ENCODE measurements around the gene RNF220.
A peak's percentile ranks its signal among the peaks of the same experiment; 100 is the strongest.

RNF220 gene

DNA sequence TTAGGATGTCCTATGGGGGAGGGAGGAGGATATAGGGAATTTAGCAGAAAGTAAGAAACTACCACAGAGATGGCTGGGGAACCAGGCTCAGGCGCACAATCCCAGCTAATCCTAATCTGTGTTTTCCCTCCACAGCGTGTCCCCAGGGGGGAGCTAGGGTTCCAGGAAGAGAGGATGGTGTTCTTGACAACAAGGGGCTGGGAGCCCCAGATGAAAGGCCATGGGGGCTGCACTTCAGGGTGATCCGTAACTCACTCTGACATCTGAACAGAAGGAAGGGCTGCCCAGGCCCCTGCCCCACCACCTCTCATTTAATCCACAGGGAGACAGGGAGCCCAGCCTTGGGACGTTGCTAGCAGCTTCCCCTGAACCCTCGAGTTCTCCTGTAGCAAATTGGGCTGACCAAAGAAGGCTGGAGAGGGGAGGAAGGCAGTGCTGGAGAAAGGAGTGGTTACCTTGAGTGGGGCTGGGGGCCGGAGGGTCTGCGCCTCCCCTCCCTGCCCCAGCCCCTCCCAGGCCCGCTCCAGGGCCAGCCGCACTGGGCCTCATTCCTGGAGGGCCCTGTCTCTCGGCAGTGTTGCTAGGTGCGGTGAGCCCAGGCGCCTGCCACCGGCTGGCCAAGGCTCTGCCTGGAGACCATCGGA is 137.5 kb downstream of the RNF220 start:
- H3K36me3 ChIP-seq (ENCODE audit: control insufficient read depth, insufficient read depth, low read length) = no peaks in the 10 kb centered on the region
- WGBS (ENCODE audit: insufficient coverage, insufficient read length) = no CpG with 5 or more reads among the region's 14 CpGs
- no peaks in the 10 kb centered on the region for H3K9me3 ChIP-seq (ENCODE audit: control insufficient read depth, insufficient read depth, low read length)
- no peak overlapping the region for H3K4me3 ChIP-seq (ENCODE audit: low read length)
- peak overlapping the region; percentile 2 for H3K27ac ChIP-seq (ENCODE audit: low read length)
- DNase-seq (ENCODE audit: low read depth, low spot score) = no peak
- no peaks in the 10 kb centered on the region for H3K27me3 ChIP-seq (ENCODE audit: control insufficient read depth, insufficient read depth, low read length)
- peaks cover 14% of the 10 kb centered on the region for H3K4me1 ChIP-seq (ENCODE audit: control insufficient read depth, insufficient read depth, low read length)

DNA sequence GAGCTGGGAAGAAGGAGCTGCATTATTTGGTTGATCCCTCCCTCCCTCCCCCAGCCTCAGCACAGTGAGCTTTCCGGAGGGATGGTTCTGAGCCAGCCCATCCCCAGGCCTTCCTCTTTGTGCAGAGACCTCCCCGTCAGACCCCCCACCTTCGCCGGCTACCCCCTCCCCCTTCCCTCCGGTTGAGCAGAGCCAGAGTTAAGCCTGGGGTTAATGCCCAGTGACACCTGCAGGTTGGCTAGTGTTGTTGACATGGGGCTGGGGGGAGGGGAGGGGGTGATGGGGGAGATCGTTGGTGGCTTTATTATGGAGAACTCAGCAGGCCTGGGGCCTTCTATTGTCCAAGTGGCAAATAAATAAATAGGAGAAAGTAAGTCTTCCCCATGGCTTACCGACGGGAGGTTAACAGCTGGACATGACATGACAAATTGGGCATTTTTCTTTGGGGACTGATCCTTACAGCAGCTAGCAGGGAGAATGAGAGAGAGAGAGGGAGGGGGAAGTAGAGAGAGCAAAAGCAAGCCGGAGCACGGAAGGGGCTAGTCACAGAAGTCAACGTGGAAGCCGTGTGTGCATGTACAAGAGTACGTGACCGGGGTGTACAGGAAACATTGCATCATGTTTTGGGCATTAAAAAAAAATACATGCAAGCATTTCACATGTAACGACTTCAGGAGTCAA is 138.1 kb downstream of the RNF220 start:
- no CpG with 5 or more reads among the region's 15 CpGs for WGBS (ENCODE audit: insufficient coverage, insufficient read length)
- no peaks in the 10 kb centered on the region for H3K27me3 ChIP-seq (ENCODE audit: control insufficient read depth, insufficient read depth, low read length)
- H3K27ac ChIP-seq (ENCODE audit: low read length) = no peak overlapping the region
- no peak overlapping the region for H3K4me3 ChIP-seq (ENCODE audit: low read length)
- peaks cover 14% of the 10 kb centered on the region for H3K4me1 ChIP-seq (ENCODE audit: control insufficient read depth, insufficient read depth, low read length)
- DNase-seq (ENCODE audit: low read depth, low spot score) = peak; percentile 95
- H3K36me3 ChIP-seq (ENCODE audit: control insufficient read depth, insufficient read depth, low read length) = no peaks in the 10 kb centered on the region
- no peaks in the 10 kb centered on the region for H3K9me3 ChIP-seq (ENCODE audit: control insufficient read depth, insufficient read depth, low read length)

DNA sequence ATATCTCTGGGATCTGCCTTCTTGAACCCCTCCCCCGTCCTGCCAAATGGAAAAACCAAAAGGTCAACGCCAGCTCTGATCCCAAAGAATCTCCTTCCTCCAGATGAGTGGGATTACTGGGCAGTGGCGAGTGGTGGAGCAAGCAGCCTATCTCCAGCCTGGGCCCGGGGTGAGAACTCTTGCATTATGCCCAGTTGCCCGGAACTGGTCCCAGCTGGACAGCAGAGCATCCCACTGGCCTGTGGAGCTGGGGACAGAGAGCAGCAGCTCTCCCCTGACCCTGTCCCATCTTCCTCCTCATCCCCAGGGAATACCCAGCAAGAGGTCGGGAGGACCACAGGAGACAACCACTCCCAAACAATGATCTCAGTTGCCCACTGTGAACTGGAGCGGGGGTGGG is 138.7 kb downstream of the RNF220 start:
- Histone ChIP-seq H3K9me3 (ENCODE audit: control insufficient read depth, insufficient read depth, low read length) (no peaks in the 10 kb centered on the region), H3K4me3 (ENCODE audit: low read length) (no peak overlapping the region), H3K27me3 (ENCODE audit: control insufficient read depth, insufficient read depth, low read length) (no peaks in the 10 kb centered on the region), H3K36me3 (ENCODE audit: control insufficient read depth, insufficient read depth, low read length) (no peaks in the 10 kb centered on the region), H3K4me1 (ENCODE audit: control insufficient read depth, insufficient read depth, low read length) (peaks cover 14% of the 10 kb centered on the region), H3K27ac (ENCODE audit: low read length) (no peak overlapping the region)
- WGBS (ENCODE audit: insufficient coverage, insufficient read length) = no CpG with 5 or more reads among the region's 7 CpGs
- no peak for DNase-seq (ENCODE audit: low read depth, low spot score)

DNA sequence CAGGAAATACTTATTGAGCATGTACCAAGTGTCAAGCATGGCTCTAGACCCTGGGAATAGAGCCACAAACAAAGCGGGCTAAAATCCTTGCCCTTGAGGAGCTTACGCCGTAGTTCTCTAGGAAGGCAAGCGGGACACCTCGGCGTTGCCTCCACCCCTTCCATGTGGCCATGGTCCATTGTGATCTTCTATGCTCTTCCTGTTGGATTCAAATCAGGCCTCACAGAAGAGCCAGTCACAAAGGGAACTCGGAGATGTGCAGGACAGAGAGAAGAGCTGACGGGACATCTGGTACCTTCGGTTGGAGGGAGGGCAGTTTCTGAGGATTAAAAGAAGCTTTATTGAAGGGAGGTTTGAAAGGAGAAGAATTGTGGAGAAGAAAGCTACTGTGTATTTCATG is 139.9 kb downstream of the RNF220 start:
- no peak overlapping the region for H3K4me3 ChIP-seq (ENCODE audit: low read length)
- no peaks in the 10 kb centered on the region for H3K36me3 ChIP-seq (ENCODE audit: control insufficient read depth, insufficient read depth, low read length)
- no CpG with 5 or more reads among the region's 9 CpGs for WGBS (ENCODE audit: insufficient coverage, insufficient read length)
- H3K9me3 ChIP-seq (ENCODE audit: control insufficient read depth, insufficient read depth, low read length) = no peaks in the 10 kb centered on the region
- peaks cover 14% of the 10 kb centered on the region for H3K4me1 ChIP-seq (ENCODE audit: control insufficient read depth, insufficient read depth, low read length)
- H3K27ac ChIP-seq (ENCODE audit: low read length) = no peak overlapping the region
- no peak for DNase-seq (ENCODE audit: low read depth, low spot score)
- H3K27me3 ChIP-seq (ENCODE audit: control insufficient read depth, insufficient read depth, low read length) = no peaks in the 10 kb centered on the region

DNA sequence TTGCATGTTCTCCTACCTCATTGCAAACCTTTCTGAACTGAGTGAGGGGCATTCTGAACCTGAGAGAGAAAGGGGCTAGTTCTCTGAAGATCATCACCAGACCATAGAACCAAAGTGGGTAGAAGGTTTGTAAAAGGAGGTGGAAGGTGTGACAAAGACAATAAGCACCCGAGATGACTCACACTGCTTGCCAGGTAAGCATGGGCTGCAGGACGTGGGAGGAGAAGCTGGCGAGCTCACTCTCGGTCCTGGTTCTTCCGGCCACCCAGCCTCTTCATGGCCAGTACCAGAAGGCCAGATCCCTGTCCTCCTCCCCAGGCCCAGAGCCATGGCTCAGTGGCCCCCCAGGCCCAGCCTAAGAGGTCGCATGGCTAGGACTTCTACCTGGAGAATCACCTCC is 140.9 kb downstream of the RNF220 start:
- no CpG with 5 or more reads among the region's 6 CpGs for WGBS (ENCODE audit: insufficient coverage, insufficient read length)
- H3K9me3 ChIP-seq (ENCODE audit: control insufficient read depth, insufficient read depth, low read length) = no peaks in the 10 kb centered on the region
- H3K4me1 ChIP-seq (ENCODE audit: control insufficient read depth, insufficient read depth, low read length) = peaks cover 13% of the 10 kb centered on the region
- no peak overlapping the region for H3K4me3 ChIP-seq (ENCODE audit: low read length)
- no peak for DNase-seq (ENCODE audit: low read depth, low spot score)
- no peaks in the 10 kb centered on the region for H3K36me3 ChIP-seq (ENCODE audit: control insufficient read depth, insufficient read depth, low read length)
- no peaks in the 10 kb centered on the region for H3K27me3 ChIP-seq (ENCODE audit: control insufficient read depth, insufficient read depth, low read length)
- H3K27ac ChIP-seq (ENCODE audit: low read length) = no peak overlapping the region

DNA sequence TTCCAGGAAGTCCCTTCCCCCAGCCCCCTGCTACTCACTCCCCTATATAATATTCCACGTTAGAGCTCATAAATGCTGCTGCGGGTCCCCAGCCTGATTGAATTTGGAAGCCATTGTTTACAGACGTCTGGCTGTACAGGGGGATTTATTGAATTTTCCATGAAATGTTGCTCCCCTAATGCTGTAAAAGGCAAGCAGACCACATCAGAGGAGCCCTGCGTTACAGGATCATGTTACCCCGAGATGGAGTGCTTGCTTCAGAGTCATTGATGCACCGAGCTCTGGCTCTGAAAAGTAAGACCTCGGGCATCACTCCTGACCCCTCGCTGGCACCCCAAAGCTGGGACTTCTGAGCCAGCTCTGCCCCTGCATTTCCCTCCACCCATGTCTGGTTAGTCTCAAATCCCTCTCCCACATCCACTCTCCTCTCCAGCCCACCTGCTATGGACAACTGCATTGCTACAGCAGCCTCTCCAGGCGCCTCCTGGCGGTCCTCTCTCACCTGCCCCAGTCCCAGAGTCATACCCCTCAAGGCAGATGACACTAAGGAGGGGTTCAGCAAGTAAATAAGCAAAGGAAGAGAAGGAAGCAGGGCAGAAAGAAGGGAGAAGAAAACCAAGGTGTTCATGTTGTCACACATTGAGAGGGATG is 141.5 kb downstream of the RNF220 start:
- Histone ChIP-seq H3K36me3 (ENCODE audit: control insufficient read depth, insufficient read depth, low read length) (no peaks in the 10 kb centered on the region), H3K27me3 (ENCODE audit: control insufficient read depth, insufficient read depth, low read length) (no peaks in the 10 kb centered on the region), H3K4me1 (ENCODE audit: control insufficient read depth, insufficient read depth, low read length) (peaks cover 13% of the 10 kb centered on the region), H3K9me3 (ENCODE audit: control insufficient read depth, insufficient read depth, low read length) (no peaks in the 10 kb centered on the region), H3K4me3 (ENCODE audit: low read length) (no peak overlapping the region), H3K27ac (ENCODE audit: low read length) (no peak overlapping the region)
- WGBS (ENCODE audit: insufficient coverage, insufficient read length) = no CpG with 5 or more reads among the region's 10 CpGs
- DNase-seq (ENCODE audit: low read depth, low spot score) = no peak

DNA sequence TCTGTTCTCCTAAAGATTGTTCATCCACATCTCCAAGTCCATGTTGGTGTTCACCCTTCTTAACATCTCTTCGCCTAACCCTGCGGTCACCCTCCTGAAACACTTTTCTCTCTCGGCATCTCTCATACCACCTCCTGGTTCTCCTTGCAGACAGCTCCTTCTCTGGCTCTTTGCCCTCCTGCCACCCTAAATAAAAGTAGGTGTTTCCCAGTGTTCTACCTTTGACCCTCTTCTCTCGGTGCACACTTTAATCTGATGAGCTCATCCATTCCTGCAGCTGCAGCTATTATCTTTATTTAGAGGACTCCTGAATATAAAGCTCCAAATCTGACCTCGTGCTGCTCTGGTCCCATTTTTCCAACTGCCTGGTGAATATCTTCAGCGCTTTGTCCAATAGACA is 142.3 kb downstream of the RNF220 start:
- no CpG with 5 or more reads among the region's 6 CpGs for WGBS (ENCODE audit: insufficient coverage, insufficient read length)
- no peaks in the 10 kb centered on the region for H3K27me3 ChIP-seq (ENCODE audit: control insufficient read depth, insufficient read depth, low read length)
- H3K27ac ChIP-seq (ENCODE audit: low read length) = no peak overlapping the region
- H3K4me3 ChIP-seq (ENCODE audit: low read length) = no peak overlapping the region
- peaks cover 9% of the 10 kb centered on the region for H3K4me1 ChIP-seq (ENCODE audit: control insufficient read depth, insufficient read depth, low read length)
- no peak for DNase-seq (ENCODE audit: low read depth, low spot score)
- H3K36me3 ChIP-seq (ENCODE audit: control insufficient read depth, insufficient read depth, low read length) = no peaks in the 10 kb centered on the region
- H3K9me3 ChIP-seq (ENCODE audit: control insufficient read depth, insufficient read depth, low read length) = no peaks in the 10 kb centered on the region

DNA sequence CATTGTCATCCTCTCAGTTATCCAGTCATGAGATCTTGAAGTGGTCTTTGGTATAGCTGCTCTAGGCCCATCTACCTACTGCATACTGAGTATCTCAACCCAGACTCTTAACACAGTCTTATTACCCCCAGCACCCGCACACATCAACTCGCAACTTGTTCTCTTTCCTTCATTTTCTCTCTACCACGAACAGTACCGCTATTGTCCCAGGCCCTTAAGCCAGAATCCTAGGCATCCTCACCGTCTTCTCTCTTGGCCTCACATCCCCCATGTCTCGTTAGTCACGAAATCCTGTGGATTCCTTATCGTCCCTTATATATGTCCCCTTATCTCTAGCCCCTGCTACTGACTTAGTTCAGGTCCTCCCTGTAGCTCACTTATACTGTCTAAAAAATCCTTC is 142.8 kb downstream of the RNF220 start:
- Histone ChIP-seq H3K4me3 (ENCODE audit: low read length) (no peak overlapping the region), H3K27ac (ENCODE audit: low read length) (no peak overlapping the region), H3K4me1 (ENCODE audit: control insufficient read depth, insufficient read depth, low read length) (peaks cover 9% of the 10 kb centered on the region), H3K27me3 (ENCODE audit: control insufficient read depth, insufficient read depth, low read length) (no peaks in the 10 kb centered on the region), H3K9me3 (ENCODE audit: control insufficient read depth, insufficient read depth, low read length) (no peaks in the 10 kb centered on the region), H3K36me3 (ENCODE audit: control insufficient read depth, insufficient read depth, low read length) (no peaks in the 10 kb centered on the region)
- DNase-seq (ENCODE audit: low read depth, low spot score) = no peak
- WGBS (ENCODE audit: insufficient coverage, insufficient read length) = 100% methylated on average over 1 of the region's 8 CpGs

DNA sequence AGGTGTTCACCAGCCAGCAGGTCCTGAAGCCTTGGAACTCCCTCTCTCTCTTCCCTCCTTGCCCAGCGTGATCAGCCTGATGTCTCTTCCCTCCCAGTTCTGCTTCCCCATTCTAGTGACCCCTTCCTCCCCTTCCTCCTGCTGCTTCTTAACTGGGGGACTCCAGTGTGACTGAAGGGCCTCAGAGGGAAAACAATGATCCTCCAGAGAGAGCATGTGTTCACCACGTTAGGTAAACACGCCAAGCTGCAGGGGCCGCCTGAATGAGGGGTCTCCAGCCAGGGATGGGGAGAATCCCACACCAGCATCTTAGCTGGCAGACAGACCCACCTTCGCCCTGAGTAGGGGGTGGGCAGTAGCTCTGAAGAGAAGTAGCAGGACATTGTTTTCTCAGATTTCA is 144.5 kb downstream of the RNF220 start:
- Histone ChIP-seq H3K9me3 (ENCODE audit: control insufficient read depth, insufficient read depth, low read length) (no peaks in the 10 kb centered on the region), H3K4me1 (ENCODE audit: control insufficient read depth, insufficient read depth, low read length) (peaks cover 6% of the 10 kb centered on the region), H3K36me3 (ENCODE audit: control insufficient read depth, insufficient read depth, low read length) (no peaks in the 10 kb centered on the region), H3K4me3 (ENCODE audit: low read length) (no peak overlapping the region), H3K27ac (ENCODE audit: low read length) (no peak overlapping the region), H3K27me3 (ENCODE audit: control insufficient read depth, insufficient read depth, low read length) (no peaks in the 10 kb centered on the region)
- no CpG with 5 or more reads among the region's 5 CpGs for WGBS (ENCODE audit: insufficient coverage, insufficient read length)
- no peak for DNase-seq (ENCODE audit: low read depth, low spot score)

DNA sequence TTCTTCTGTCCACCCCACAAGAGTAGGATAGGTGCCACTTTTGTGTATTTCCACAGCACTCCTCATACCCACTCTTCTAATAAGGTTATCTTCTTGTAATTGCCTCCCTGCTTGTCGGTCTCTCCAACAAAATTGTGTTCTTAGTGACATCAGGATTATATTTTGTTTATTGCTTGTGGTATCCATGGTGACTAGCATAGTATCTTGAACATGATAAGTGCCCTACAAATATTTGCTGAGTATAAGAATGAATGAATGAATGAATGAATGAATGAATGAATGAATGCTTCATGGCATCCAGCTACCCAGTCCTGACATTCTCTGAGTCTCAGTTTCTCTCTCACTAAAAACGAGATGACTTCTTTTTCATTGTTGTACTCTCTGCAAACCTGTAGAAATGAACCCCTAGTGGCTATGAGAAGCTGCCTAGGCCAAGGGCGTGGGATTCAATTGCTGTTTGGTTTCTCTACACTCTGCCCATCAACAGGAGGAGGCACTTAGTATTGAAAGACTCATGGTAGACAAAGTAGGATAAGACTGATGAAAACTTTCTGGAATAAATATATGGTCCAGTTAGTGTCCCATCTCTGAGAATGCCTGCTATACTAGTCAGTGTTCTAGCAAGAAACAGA is 148.2 kb downstream of the RNF220 start:
- H3K36me3 ChIP-seq (ENCODE audit: control insufficient read depth, insufficient read depth, low read length) = no peaks in the 10 kb centered on the region
- H3K9me3 ChIP-seq (ENCODE audit: control insufficient read depth, insufficient read depth, low read length) = no peaks in the 10 kb centered on the region
- H3K4me1 ChIP-seq (ENCODE audit: control insufficient read depth, insufficient read depth, low read length) = peaks cover 4% of the 10 kb centered on the region
- no CpG with 5 or more reads among the region's 3 CpGs for whole genome bisulfite sequencing (ENCODE audit: insufficient coverage, insufficient read length)
- DNase-seq (ENCODE audit: low read depth, low spot score) = no peak
- H3K4me3 ChIP-seq (ENCODE audit: low read length) = no peak overlapping the region
- H3K27me3 ChIP-seq (ENCODE audit: control insufficient read depth, insufficient read depth, low read length) = no peaks in the 10 kb centered on the region
- no peak overlapping the region for H3K27ac ChIP-seq (ENCODE audit: low read length)
